H9 (cell line): ENCODE results near the gene JAML. TPM values are rescaled to one million over a fixed set of nuclear protein-coding genes. Genes with fewer than 3 reads are reported as not detected.

Experiments used
- DNase-seq: peaks from one replicate; pipeline ENCODE4 v3.0.0-alpha.2; 2017
- H2AFZ ChIP-seq: one replicate; pipeline ENCODE4 v1.6.1; 2013; ENCODE audit warnings: mild to moderate bottlenecking, low read length, control low read depth, moderate library complexity
- H2AK5ac ChIP-seq: 2 replicates; pipeline ENCODE4 v1.6.1; 2013; ENCODE audit warnings: low read length, control low read depth, mixed read lengths; ENCODE audit not compliant: insufficient read length
- H2BK120ac ChIP-seq: one replicate; pipeline ENCODE4 v1.6.1; 2013; ENCODE audit warnings: low read depth, mild to moderate bottlenecking, low read length, control low read depth, inconsistent platforms; ENCODE audit not compliant: poor library complexity, severe bottlenecking
- H2BK12ac ChIP-seq: 2 replicates; pipeline ENCODE4 v1.6.1; 2013; ENCODE audit warnings: low read length, control low read depth, mixed read lengths, low read depth; ENCODE audit not compliant: insufficient read length
- H2BK15ac ChIP-seq: 2 replicates; pipeline ENCODE4 v1.6.1; 2013; ENCODE audit warnings: low read depth, low read length, control low read depth
- H2BK20ac ChIP-seq: one replicate; pipeline ENCODE4 v1.6.1; 2013; ENCODE audit warnings: low read depth, mild to moderate bottlenecking, low read length, control low read depth, inconsistent platforms; ENCODE audit not compliant: poor library complexity, severe bottlenecking
- H2BK5ac ChIP-seq: 2 replicates; pipeline ENCODE4 v1.6.1; 2013; ENCODE audit warnings: low read length, control low read depth, mixed read lengths; ENCODE audit not compliant: insufficient read length
- H3K14ac ChIP-seq: 2 replicates; pipeline ENCODE4 v1.6.1; 2013; ENCODE audit warnings: low read length, control low read depth; ENCODE audit not compliant: insufficient read depth
- H3K18ac ChIP-seq: 2 replicates; pipeline ENCODE4 v1.6.1; 2013; ENCODE audit warnings: low read depth, mild to moderate bottlenecking, mixed read lengths, low read length, control low read depth; ENCODE audit not compliant: insufficient read length
- H3K23ac ChIP-seq: 2 replicates; pipeline ENCODE4 v1.6.1; 2013; ENCODE audit warnings: low read length, control low read depth, mixed read lengths, low read depth; ENCODE audit not compliant: insufficient read length
- H3K23me2 ChIP-seq: 2 replicates; pipeline ENCODE4 v1.6.1; 2013; ENCODE audit warnings: low read depth, mild to moderate bottlenecking, mixed read lengths, low read length, control low read depth; ENCODE audit not compliant: insufficient read length, poor library complexity, severe bottlenecking
- H3K27ac ChIP-seq: 2 replicates; pipeline ENCODE4 v1.5.1; 2013; ENCODE audit warnings: low read length, control low read depth, mixed read lengths, low read depth; ENCODE audit not compliant: insufficient read length
- H3K27me3 ChIP-seq: 2 replicates; pipeline ENCODE4 v1.6.1; 2013; ENCODE audit warnings: low read length, control low read depth, inconsistent platforms; ENCODE audit not compliant: insufficient read depth
- H3K4ac ChIP-seq: 2 replicates; pipeline ENCODE4 v1.6.1; 2013; ENCODE audit warnings: low read depth, mild to moderate bottlenecking, control low read depth, inconsistent platforms, low read length, moderate library complexity
- H3K4me1 ChIP-seq: 2 replicates; pipeline ENCODE4 v1.6.1; 2013; ENCODE audit warnings: low read length, control low read depth, inconsistent platforms; ENCODE audit not compliant: insufficient read depth
- H3K4me2 ChIP-seq: 2 replicates; pipeline ENCODE4 v1.6.1; 2013; ENCODE audit warnings: low read length, control low read depth, mixed read lengths; ENCODE audit not compliant: insufficient read length, insufficient read depth
- H3K56ac ChIP-seq: 2 replicates; pipeline ENCODE4 v1.6.1; 2013; ENCODE audit warnings: low read depth, mild to moderate bottlenecking, mixed read lengths, low read length, control low read depth; ENCODE audit not compliant: insufficient read length
- H3K79me1 ChIP-seq: 2 replicates; pipeline ENCODE4 v1.6.1; 2013; ENCODE audit warnings: low read depth, mild to moderate bottlenecking, moderate library complexity, low read length, control low read depth, inconsistent platforms; ENCODE audit not compliant: insufficient read depth, poor library complexity, severe bottlenecking
- H3K79me2 ChIP-seq: 2 replicates; pipeline ENCODE4 v1.6.1; 2013; ENCODE audit warnings: low read length, control low read depth, inconsistent platforms; ENCODE audit not compliant: insufficient read depth
- H3K9ac ChIP-seq: 2 replicates; pipeline ENCODE4 v1.6.1; 2013; ENCODE audit warnings: low read length, control low read depth, mixed read lengths; ENCODE audit not compliant: insufficient read length; ENCODE audit errors: extremely low read depth
- H3K9me3 ChIP-seq: one replicate; pipeline ENCODE4 v1.6.1; 2013; ENCODE audit warnings: low read depth, low read length, inconsistent platforms; ENCODE audit not compliant: control insufficient read depth
- H3T11ph ChIP-seq: one replicate; pipeline ENCODE4 v1.6.1; 2013; ENCODE audit warnings: mild to moderate bottlenecking, low read length, control low read depth, inconsistent platforms
- H4K20me1 ChIP-seq: one replicate; pipeline ENCODE4 v1.6.1; 2013; ENCODE audit not compliant: control insufficient read depth, insufficient read length, insufficient read depth
- H4K5ac ChIP-seq: 2 replicates; pipeline ENCODE4 v1.6.1; 2013; ENCODE audit warnings: low read depth, mild to moderate bottlenecking, mixed read lengths, low read length, control low read depth; ENCODE audit not compliant: insufficient read length
- H4K8ac ChIP-seq: replicated peaks from 2 replicates; pipeline ENCODE4 v1.6.1; 2013; ENCODE audit warnings: low read length, control low read depth, mixed read lengths, low read depth; ENCODE audit not compliant: insufficient read length
- H4K91ac ChIP-seq: 2 replicates; pipeline ENCODE4 v1.6.1; 2013; ENCODE audit warnings: low read depth, mild to moderate bottlenecking, moderate library complexity, mixed read lengths, low read length, control low read depth; ENCODE audit not compliant: insufficient read length
- H3K27ac Mint-ChIP-seq, 3 experiments: 2 replicates in 2 of 3; 3 replicates in 1 of 3; pipeline ENCODE4 v1.8.0; 2020 to 2021; ENCODE audit warnings: mixed read lengths in 3 of 3, mild to moderate bottlenecking in 1 of 3, moderate library complexity in 1 of 3
- H3K27me3 Mint-ChIP-seq: 2 replicates; pipeline ENCODE4 v1.8.0; 2021; ENCODE audit warnings: low read depth, mild to moderate bottlenecking, moderate library complexity, mixed read lengths
- H3K36me3 Mint-ChIP-seq, 3 experiments: 2 replicates in 2 of 3; 3 replicates in 1 of 3; pipeline ENCODE4 v1.8.0; 2020 to 2021; ENCODE audit warnings: low read depth in 3 of 3, mixed read lengths in 3 of 3; ENCODE audit not compliant: insufficient read depth in 1 of 3
- H3K4me1 Mint-ChIP-seq, 2 experiments: 2 replicates each; pipeline ENCODE4 v1.8.0; 2020; ENCODE audit warnings: mixed read lengths in 2 of 2
- H3K4me3 Mint-ChIP-seq, 2 experiments: 2 replicates in 1 of 2; 3 replicates in 1 of 2; pipeline ENCODE4 v1.8.0; 2020 to 2021; ENCODE audit warnings: mild to moderate bottlenecking in 2 of 2, mixed read lengths in 2 of 2, moderate library complexity in 1 of 2
- H3K9me3 Mint-ChIP-seq, 2 experiments: 2 replicates in 1 of 2; 3 replicates in 1 of 2; pipeline ENCODE4 v1.8.0; 2020; ENCODE audit warnings: mild to moderate bottlenecking in 2 of 2, mixed read lengths in 2 of 2, moderate library complexity in 1 of 2
- WGBS: extraction: QIAGEN DNeasy Blood & Tissue Kit; methylation state at CpG from one replicate; pipeline ENCODE4 v1.1.7; 2013; ENCODE audit warnings: missing lambda C conversion rate, low lambda C conversion rate, mixed read lengths; ENCODE audit not compliant: insufficient read length; ENCODE audit errors: extremely low coverage; 5-methylcytosine and 5-hydroxymethylcytosine counted together
- total RNA-seq: library from RNA; stranded (reverse); gene quantifications from 2 replicates; pipeline ENCODE4 v1.2.1, GENCODE V29; 2021
- TF ChIP-seq, protein P1 (sequence below): fragments of 200-600 bp; sonication (generic); conservative IDR thresholded peaks from 3 replicates; pipeline ENCODE4 v1.8.0; 2021; ENCODE audit warnings: antibody characterized with exemption, mild to moderate bottlenecking

JAML gene
- total RNA-seq, 1 experiment from 2014 or later, result 0.48 TPM

- Mint-ChIP-seq H3K4me1 (peaks cover 44% of the 10 kb centered on the region in 2 experiments), H3K9me3 (no peaks in the 10 kb centered on the region; a peak in 1 of 5 replicates), H3K36me3 (no peaks in the 10 kb centered on the region), H3K27ac (0 out of 7 replicates have a peak overlapping the region, but pooled peaks of 1 of the 3 experiments have one; percentile 27), H3K4me3 (peak overlapping the region; percentile 59 to 86), H3K27me3 (peaks cover 70% of the 10 kb centered on the region)
- Histone ChIP-seq H2BK120ac (no peak overlapping the region), H2AFZ (no peak overlapping the region), H3T11ph (no peak overlapping the region), H3K18ac (no peak overlapping the region), H3K9ac (peak overlapping the region; percentile 10), H3K27me3 (peaks cover 28% of the 10 kb centered on the region; the same call in 1 of the 2 replicates), H3K27ac (no peak overlapping the region), H3K4me1 (peaks cover 6% of the 10 kb centered on the region; the same call in 1 of the 2 replicates), H3K9me3 (no peaks in the 10 kb centered on the region), H4K8ac (no peak overlapping the region), H2BK5ac (no peak overlapping the region), H3K23me2 (peaks cover 13% of the 10 kb centered on the region), H3K79me1 (no peaks in the 10 kb centered on the region), H4K20me1 (no peaks in the 10 kb centered on the region), H3K4me2 (peak overlapping the region; percentile 90), H3K14ac (peak overlapping the region; percentile 19; the same call in 1 of the 2 replicates), H2BK15ac (no peak overlapping the region), H2BK20ac (no peak overlapping the region), H3K23ac (no peak overlapping the region), H2BK12ac (no peak overlapping the region), H3K56ac (no peak overlapping the region), H3K4ac (no peak overlapping the region), H4K91ac (no peak overlapping the region), H2AK5ac (no peak overlapping the region), H4K5ac (no peak overlapping the region), H3K79me2 (no peaks in the 10 kb centered on the region)
- TF ChIP-seq, protein P1, sequence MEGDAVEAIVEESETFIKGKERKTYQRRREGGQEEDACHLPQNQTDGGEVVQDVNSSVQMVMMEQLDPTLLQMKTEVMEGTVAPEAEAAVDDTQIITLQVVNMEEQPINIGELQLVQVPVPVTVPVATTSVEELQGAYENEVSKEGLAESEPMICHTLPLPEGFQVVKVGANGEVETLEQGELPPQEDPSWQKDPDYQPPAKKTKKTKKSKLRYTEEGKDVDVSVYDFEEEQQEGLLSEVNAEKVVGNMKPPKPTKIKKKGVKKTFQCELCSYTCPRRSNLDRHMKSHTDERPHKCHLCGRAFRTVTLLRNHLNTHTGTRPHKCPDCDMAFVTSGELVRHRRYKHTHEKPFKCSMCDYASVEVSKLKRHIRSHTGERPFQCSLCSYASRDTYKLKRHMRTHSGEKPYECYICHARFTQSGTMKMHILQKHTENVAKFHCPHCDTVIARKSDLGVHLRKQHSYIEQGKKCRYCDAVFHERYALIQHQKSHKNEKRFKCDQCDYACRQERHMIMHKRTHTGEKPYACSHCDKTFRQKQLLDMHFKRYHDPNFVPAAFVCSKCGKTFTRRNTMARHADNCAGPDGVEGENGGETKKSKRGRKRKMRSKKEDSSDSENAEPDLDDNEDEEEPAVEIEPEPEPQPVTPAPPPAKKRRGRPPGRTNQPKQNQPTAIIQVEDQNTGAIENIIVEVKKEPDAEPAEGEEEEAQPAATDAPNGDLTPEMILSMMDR, result no peak
- no CpG with 5 or more reads among the region's 13 CpGs for WGBS
- no peak for DNase-seq
Measured at GRCh38 chr11:118175031-118175992, 49.5 kb downstream of the JAML start.
